HUES48 (cell line): ENCODE measurements around the gene UMOD.

ENCODE experiments used
- H3K27ac ChIP-seq: one replicate; pipeline ENCODE4 v1.7.0; 2013; ENCODE audit warnings: low read depth, low read length, inconsistent platforms
- H3K27me3 ChIP-seq: 2 replicates; pipeline ENCODE4 v1.6.1; 2013; ENCODE audit warnings: mild to moderate bottlenecking, low read length; ENCODE audit not compliant: control insufficient read depth, insufficient read depth
- H3K36me3 ChIP-seq: 2 replicates; pipeline ENCODE4 v1.6.1; 2013; ENCODE audit warnings: low read length; ENCODE audit not compliant: control insufficient read depth, insufficient read depth
- H3K4me1 ChIP-seq: 2 replicates; pipeline ENCODE4 v1.6.1; 2013; ENCODE audit warnings: mild to moderate bottlenecking, low read length; ENCODE audit not compliant: control insufficient read depth, insufficient read depth
- H3K4me3 ChIP-seq: 2 replicates; pipeline ENCODE4 v1.5.1; 2013; ENCODE audit warnings: mild to moderate bottlenecking, low read depth, low read length
- H3K9ac ChIP-seq: 2 replicates; pipeline ENCODE4 v1.6.1; 2013; ENCODE audit warnings: mild to moderate bottlenecking, low read depth, low read length, moderate library complexity
- H3K9me3 ChIP-seq: 2 replicates; pipeline ENCODE4 v1.6.1; 2013; ENCODE audit warnings: low read length; ENCODE audit not compliant: control insufficient read depth, insufficient read depth

UMOD gene

DNA sequence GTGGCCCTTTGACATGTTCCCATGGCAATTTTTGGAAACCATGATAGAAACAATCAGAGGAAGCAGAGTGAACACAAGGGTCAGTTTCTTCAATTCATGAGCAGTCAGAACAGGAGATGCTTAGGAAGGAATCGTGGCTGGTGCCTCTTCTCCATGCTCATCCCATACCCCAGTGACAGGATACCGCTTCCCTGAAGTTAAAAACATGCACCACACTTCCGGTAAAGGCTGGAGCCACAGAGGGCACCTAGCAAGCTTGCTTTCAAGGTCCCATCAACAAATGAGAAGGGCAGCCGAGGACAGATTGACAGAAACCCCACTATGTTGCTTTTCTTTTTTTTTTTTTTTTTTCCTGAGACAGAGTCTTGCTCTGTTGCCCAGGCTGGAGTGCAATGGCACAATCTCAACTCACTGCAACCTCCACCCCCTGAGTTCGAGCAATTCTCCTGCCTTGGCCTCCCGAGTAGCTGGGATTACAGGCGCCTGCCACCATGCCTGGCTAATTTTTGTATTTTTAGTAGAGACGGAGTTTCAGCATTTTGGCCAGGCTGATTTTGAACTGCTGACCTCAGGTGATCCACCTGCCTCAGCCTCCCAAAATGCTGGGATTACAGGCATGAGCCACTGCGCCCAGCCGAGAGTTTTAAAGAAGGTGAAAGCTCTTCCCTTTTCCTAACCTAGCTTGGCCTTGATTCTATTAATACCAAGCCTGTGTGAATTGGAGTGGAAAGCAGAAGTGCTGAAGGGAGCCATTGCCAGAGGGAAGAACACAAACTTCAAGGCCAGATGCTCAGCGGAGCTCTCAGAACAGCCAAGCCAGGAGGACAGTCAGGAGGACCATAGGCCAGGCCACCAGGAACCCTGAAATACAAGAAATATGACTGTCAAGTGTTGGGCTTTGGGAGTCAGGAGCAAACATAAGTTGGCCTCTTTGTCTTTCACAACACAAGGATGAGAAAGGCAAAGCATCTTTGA, 41.8 kb downstream of the UMOD start:
- no peaks in the 10 kb centered on the region; the same call in 1 of the 2 replicates for H3K9me3 ChIP-seq
- no peak overlapping the region for H3K9ac ChIP-seq
- no peak overlapping the region for H3K27ac ChIP-seq
- no peak overlapping the region for H3K4me3 ChIP-seq
- H3K4me1 ChIP-seq = peaks cover 9% of the 10 kb centered on the region; the same call in 1 of the 2 replicates
- no peaks in the 10 kb centered on the region for H3K27me3 ChIP-seq
- no peaks in the 10 kb centered on the region for H3K36me3 ChIP-seq

DNA sequence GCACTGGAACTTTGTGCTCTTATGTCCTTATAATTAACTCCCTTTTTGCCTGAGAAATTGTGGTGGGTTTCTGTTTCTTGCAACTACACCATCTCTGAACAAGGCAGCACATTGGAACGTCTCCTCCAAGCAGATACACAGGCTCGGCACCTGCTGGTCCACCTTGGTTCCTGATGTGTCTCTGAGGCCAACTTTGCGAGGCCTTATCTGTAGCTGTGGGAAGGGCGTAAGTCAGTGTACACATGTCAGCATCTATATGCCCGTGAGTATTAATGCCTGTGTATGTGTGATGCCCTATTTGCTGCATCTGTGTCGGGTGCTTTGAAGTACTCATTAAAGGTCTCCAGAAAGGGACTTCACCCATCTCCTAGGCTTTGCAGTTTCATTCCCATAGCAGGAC, 42.7 kb downstream of the UMOD start:
- Histone ChIP-seq H3K9ac (no peak overlapping the region), H3K27ac (no peak overlapping the region), H3K27me3 (no peaks in the 10 kb centered on the region), H3K36me3 (no peaks in the 10 kb centered on the region), H3K9me3 (no peaks in the 10 kb centered on the region; the same call in 1 of the 2 replicates), H3K4me3 (no peak overlapping the region), H3K4me1 (0 out of 2 replicates have a peak, but pooled peaks cover 1% of the 10 kb centered on the region)

DNA sequence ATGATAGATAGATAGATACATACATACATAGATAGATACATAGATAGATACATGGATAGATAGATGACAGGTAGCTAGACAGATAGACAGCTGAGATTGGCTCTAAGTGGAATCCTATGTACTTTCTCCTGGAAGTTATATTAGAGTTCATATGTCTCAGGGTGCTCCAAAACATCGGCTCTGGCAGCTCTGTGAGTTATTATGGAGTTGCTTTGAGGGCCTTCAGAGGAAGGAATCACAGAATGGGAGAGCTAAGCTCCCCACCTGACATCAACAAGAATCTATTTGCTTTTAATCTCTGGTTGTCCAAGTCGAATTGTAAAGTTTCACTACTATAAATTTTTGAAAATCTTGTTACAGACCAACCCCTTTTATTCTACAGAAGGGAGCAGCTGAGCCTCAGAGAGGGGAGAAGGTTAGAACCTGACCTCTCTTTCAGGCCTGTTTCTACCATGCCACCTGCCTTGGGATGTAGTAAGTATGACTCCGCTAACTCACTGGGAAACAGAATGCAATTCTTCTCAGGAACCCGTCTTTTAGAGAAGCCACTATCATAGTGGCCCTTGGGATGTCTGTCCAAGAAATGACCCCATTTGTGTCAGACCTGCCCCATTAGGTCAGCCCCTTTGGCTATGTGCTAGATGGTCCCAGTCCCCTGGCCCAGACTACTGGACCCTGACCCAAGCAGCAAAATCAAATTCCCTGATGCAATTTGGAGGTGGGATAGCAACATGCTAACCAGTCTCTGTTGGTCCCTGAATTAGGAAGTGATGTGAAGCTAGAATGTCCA, 43.5 kb downstream of the UMOD start:
- Histone ChIP-seq H3K27me3 (no peaks in the 10 kb centered on the region), H3K9me3 (no peaks in the 10 kb centered on the region; the same call in 1 of the 2 replicates), H3K4me3 (no peak overlapping the region), H3K27ac (no peak overlapping the region), H3K9ac (no peak overlapping the region), H3K36me3 (no peaks in the 10 kb centered on the region), H3K4me1 (no peaks in the 10 kb centered on the region)

DNA sequence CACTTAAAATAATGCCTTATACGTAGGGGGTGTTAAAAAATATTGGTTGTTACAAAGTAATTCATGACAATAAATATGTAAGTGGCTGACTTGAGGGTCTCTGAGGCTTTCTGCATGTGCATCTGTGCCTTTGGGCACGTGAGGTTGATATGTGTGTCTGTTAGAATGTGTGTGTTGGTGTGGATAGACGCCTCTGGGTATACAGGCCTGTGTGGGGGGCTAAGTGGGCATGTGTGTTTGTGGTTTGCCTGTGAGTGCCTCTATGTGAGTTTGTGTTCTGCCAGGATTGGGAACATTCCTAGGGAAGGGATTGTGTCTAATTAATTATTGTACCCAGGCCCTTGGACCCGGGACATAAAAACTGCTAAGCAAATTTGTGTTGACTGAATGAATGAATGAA, 44.2 kb downstream of the UMOD start:
- H3K9ac ChIP-seq = no peak overlapping the region
- H3K4me1 ChIP-seq = no peaks in the 10 kb centered on the region
- no peaks in the 10 kb centered on the region for H3K36me3 ChIP-seq
- no peaks in the 10 kb centered on the region for H3K27me3 ChIP-seq
- no peak overlapping the region for H3K27ac ChIP-seq
- no peaks in the 10 kb centered on the region; the same call in 1 of the 2 replicates for H3K9me3 ChIP-seq
- H3K4me3 ChIP-seq = no peak overlapping the region

DNA sequence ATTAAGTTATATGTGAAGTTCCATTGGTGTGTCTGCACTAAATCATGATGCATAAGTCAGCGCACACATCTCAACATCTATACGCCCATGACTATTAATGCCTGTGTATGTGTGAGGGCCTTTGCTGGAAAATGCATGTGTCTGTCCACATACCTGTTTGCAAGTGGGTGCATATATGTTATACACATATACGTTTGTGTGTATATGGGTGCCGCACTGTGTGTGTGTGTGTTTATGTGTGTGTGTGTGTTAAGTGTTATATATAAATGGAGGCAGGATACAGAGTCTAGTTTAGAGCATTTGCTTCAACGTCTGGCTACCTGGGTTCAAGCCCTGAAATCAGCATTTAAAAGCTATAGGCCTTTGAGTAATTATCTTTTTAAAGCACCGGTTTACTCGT, 44.7 kb downstream of the UMOD start:
- no peak overlapping the region for H3K9ac ChIP-seq
- H3K9me3 ChIP-seq = no peaks in the 10 kb centered on the region; the same call in 1 of the 2 replicates
- no peak overlapping the region for H3K4me3 ChIP-seq
- H3K27me3 ChIP-seq = no peaks in the 10 kb centered on the region
- H3K36me3 ChIP-seq = no peaks in the 10 kb centered on the region
- H3K4me1 ChIP-seq = no peaks in the 10 kb centered on the region
- H3K27ac ChIP-seq = no peak overlapping the region

DNA sequence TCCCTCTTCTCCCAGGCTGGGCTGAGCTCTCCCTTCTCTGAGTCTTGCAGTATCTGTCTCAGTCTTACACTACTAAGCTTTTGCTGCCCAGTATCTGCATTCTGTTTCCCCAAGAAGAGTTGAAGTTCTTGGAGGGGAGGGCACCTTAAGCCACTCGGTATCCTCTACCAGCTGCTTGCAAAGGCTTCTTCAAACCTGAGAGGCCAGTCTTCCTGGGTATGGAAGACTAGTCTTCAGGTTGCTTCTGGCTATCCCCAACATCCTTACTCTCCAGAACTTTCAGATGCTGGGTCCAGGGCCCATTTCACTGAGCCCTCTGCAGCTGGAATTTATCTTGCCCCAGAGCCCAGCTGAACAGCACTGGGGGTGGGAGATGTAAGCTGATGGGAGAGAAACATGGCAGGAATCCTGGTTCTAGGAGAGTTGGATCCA, 45.3 kb downstream of the UMOD start:
- Histone ChIP-seq H3K27me3 (no peaks in the 10 kb centered on the region), H3K27ac (no peak overlapping the region), H3K9ac (no peak overlapping the region), H3K4me1 (no peaks in the 10 kb centered on the region), H3K9me3 (no peaks in the 10 kb centered on the region; the same call in 1 of the 2 replicates), H3K4me3 (no peak overlapping the region), H3K36me3 (no peaks in the 10 kb centered on the region)

DNA sequence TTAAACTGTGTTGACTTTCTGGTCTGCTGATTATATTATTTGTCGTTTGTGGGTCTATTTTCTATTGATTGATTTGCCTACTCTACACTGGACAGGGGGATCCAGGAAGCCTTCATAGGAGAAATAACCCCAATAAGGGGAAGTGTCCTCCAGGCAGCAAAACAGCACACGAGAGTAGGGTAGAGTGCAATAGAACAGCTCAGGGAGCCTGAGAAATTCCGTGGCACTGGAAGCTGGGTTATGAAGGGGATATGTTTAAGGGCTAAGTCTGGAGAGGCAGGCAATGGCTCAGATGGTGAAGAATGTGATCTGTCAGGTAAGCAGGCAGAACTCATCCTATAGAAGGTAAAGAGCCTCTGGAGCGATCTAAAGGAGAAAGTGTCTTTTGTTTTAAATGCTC, 46.1 kb downstream of the UMOD start:
- H3K4me1 ChIP-seq = no peaks in the 10 kb centered on the region
- no peaks in the 10 kb centered on the region for H3K9me3 ChIP-seq
- no peaks in the 10 kb centered on the region for H3K27me3 ChIP-seq
- H3K27ac ChIP-seq = no peak overlapping the region
- no peaks in the 10 kb centered on the region for H3K36me3 ChIP-seq
- H3K9ac ChIP-seq = no peak overlapping the region
- no peak overlapping the region for H3K4me3 ChIP-seq

DNA sequence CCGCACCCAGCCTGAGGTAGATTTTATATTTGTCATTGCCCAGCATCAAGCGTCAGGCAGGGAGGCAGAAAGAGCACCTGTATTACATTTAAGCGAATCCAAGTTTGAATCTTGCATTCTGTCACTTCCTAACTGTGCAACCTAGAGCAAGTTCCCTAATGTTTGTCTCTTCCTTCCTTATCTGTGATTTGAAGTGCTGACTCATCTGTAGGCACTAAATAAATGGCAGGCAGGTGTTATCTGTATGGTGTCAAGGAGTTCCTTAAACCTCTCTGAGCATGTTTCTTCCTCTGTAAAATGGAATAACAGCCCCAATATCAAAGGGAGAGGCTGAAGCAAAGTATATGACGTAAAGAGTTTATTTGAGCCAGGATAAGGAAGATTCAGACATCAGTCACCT, 49.5 kb downstream of the UMOD start:
- H3K4me1 ChIP-seq = no peaks in the 10 kb centered on the region
- H3K4me3 ChIP-seq = no peak overlapping the region
- H3K27ac ChIP-seq = no peak overlapping the region
- H3K36me3 ChIP-seq = no peaks in the 10 kb centered on the region
- H3K9me3 ChIP-seq = no peaks in the 10 kb centered on the region
- no peak overlapping the region for H3K9ac ChIP-seq
- no peaks in the 10 kb centered on the region for H3K27me3 ChIP-seq

DNA sequence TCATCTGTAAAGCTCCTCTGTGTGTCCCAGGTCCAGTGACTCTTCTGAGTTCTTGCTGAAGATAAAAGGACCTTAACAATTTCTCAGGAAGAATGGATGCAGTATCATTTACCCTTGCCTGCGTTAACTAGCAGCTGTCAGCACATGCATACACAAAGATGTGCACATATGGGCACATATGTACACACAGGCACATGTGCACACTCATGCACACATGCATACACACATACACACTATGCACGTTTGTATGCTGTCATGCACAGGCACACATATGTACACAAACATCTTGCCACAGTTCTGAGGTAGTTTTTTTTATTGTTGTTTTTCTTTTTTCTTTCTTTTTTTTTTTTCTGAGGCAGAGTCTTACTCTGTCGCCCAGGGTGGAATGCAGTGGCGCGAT, 50.1 kb downstream of the UMOD start:
- Histone ChIP-seq H3K27me3 (no peaks in the 10 kb centered on the region), H3K9me3 (no peaks in the 10 kb centered on the region), H3K36me3 (no peaks in the 10 kb centered on the region), H3K4me1 (no peaks in the 10 kb centered on the region), H3K9ac (no peak overlapping the region), H3K4me3 (no peak overlapping the region), H3K27ac (no peak overlapping the region)

DNA sequence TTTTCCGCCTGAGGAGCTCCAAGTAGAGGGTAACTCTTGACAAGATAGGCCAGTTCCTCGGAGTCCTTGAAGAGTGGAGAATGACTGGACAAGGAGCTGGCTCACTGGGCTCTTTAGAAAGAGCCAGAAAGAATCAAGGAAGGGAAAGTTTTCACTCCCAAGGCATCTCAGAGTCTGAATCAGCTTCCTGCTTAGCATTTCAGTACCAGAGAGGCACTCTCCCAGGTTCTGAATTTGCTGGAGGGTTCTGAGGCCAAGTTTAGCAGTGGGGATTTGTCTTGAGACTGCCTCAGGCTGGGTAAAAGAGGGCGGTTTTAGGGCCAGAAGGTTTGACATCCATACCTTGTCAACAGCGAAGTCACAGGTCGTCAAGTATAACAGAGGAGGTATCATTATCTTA, 50.7 kb downstream of the UMOD start:
- Histone ChIP-seq H3K4me3 (no peak overlapping the region), H3K27ac (no peak overlapping the region), H3K27me3 (no peaks in the 10 kb centered on the region), H3K9ac (no peak overlapping the region), H3K4me1 (no peaks in the 10 kb centered on the region), H3K36me3 (no peaks in the 10 kb centered on the region), H3K9me3 (no peaks in the 10 kb centered on the region)
